Stimulated activated memory B cell treated with anti-CD40 and anti-IgM and Interleukin-4, amounts not matched to agents 10 μg/mL and 1 μg/mL and 100 μg/mL, for 72 hours (primary cell): ENCODE results near the gene CMSS1.
A peak's percentile ranks its signal among the peaks of the same experiment; 100 is the strongest.

ENCODE experiments used
- ATAC-seq: fragments of 150-1000 bp; cut with Tn5 transposase; 2 replicates; pipeline ENCODE4 v1.10.0; 2021
- H3K27ac Mint-ChIP-seq: one replicate; pipeline ENCODE4 v1.8.0; 2022; ENCODE audit warnings: mild to moderate bottlenecking, mixed read lengths
- H3K27me3 Mint-ChIP-seq: one replicate; pipeline ENCODE4 v1.8.0; 2022; ENCODE audit warnings: mixed read lengths
- H3K36me3 Mint-ChIP-seq: one replicate; pipeline ENCODE4 v1.8.0; 2022; ENCODE audit warnings: mixed read lengths
- H3K4me1 Mint-ChIP-seq: one replicate; pipeline ENCODE4 v1.8.0; 2022; ENCODE audit warnings: mixed read lengths
- H3K4me3 Mint-ChIP-seq: one replicate; pipeline ENCODE4 v1.8.0; 2022; ENCODE audit warnings: mild to moderate bottlenecking, moderate library complexity, mixed read lengths
- H3K9me3 Mint-ChIP-seq: one replicate; pipeline ENCODE4 v1.8.0; 2022; ENCODE audit warnings: mixed read lengths

Gene CMSS1

GRCh38 chr3:99885085-99885484, 67.4 kb downstream of the CMSS1 start:
- Mint-ChIP-seq H3K27ac (no peak overlapping the region), H3K4me3 (no peak overlapping the region), H3K36me3 (peaks cover 18% of the 10 kb centered on the region), H3K4me1 (peaks cover 4% of the 10 kb centered on the region), H3K9me3 (peaks cover 2% of the 10 kb centered on the region), H3K27me3 (no peaks in the 10 kb centered on the region)
- no peak for ATAC-seq

GRCh38 chr3:99885851-99886250, 68.2 kb downstream of the CMSS1 start:
- H3K4me3 Mint-ChIP-seq, result no peak overlapping the region
- peaks cover 4% of the 10 kb centered on the region for H3K4me1 Mint-ChIP-seq
- H3K27me3 Mint-ChIP-seq, result no peaks in the 10 kb centered on the region
- peaks cover 2% of the 10 kb centered on the region for H3K9me3 Mint-ChIP-seq
- no peak for ATAC-seq
- peaks cover 24% of the 10 kb centered on the region for H3K36me3 Mint-ChIP-seq
- H3K27ac Mint-ChIP-seq, result no peak overlapping the region

- H3K4me1 Mint-ChIP-seq, result peaks cover 23% of the 10 kb centered on the region
- H3K9me3 Mint-ChIP-seq, result peaks cover 2% of the 10 kb centered on the region
- no peak overlapping the region for H3K27ac Mint-ChIP-seq
- no peak overlapping the region for H3K4me3 Mint-ChIP-seq
- H3K36me3 Mint-ChIP-seq, result peaks cover 14% of the 10 kb centered on the region
- no peaks in the 10 kb centered on the region for H3K27me3 Mint-ChIP-seq
- no peak for ATAC-seq
Measured at GRCh38 chr3:99891610-99892285, 74.1 kb downstream of the CMSS1 start.

GRCh38 chr3:99892332-99892731, 74.7 kb downstream of the CMSS1 start:
- H3K27me3 Mint-ChIP-seq, result no peaks in the 10 kb centered on the region
- peaks cover 23% of the 10 kb centered on the region for H3K4me1 Mint-ChIP-seq
- no peak overlapping the region for H3K27ac Mint-ChIP-seq
- peaks cover 2% of the 10 kb centered on the region for H3K9me3 Mint-ChIP-seq
- H3K36me3 Mint-ChIP-seq, result peaks cover 14% of the 10 kb centered on the region
- no peak for ATAC-seq
- H3K4me3 Mint-ChIP-seq, result no peak overlapping the region

GRCh38 chr3:99895131-99895696, 77.6 kb downstream of the CMSS1 start:
- Mint-ChIP-seq H3K4me1 (peaks cover 23% of the 10 kb centered on the region), H3K27me3 (no peaks in the 10 kb centered on the region), H3K27ac (no peak overlapping the region), H3K9me3 (no peaks in the 10 kb centered on the region), H3K36me3 (peaks cover 5% of the 10 kb centered on the region), H3K4me3 (no peak overlapping the region)
- ATAC-seq, result no peak

- Mint-ChIP-seq H3K4me3 (no peak overlapping the region), H3K27ac (peak overlapping the region; percentile 34), H3K27me3 (no peaks in the 10 kb centered on the region), H3K36me3 (no peaks in the 10 kb centered on the region), H3K4me1 (peaks cover 23% of the 10 kb centered on the region), H3K9me3 (no peaks in the 10 kb centered on the region)
- ATAC-seq, result no peak
Measured at GRCh38 chr3:99895703-99896441, 78.2 kb downstream of the CMSS1 start.

- Mint-ChIP-seq H3K27ac (peak overlapping the region; percentile 34), H3K4me1 (peaks cover 26% of the 10 kb centered on the region), H3K4me3 (no peak overlapping the region), H3K27me3 (no peaks in the 10 kb centered on the region), H3K9me3 (no peaks in the 10 kb centered on the region), H3K36me3 (no peaks in the 10 kb centered on the region)
- ATAC-seq, result no peak
Measured at GRCh38 chr3:99896482-99896881, 78.8 kb downstream of the CMSS1 start.

- Mint-ChIP-seq H3K36me3 (peaks cover 3% of the 10 kb centered on the region), H3K4me3 (no peak overlapping the region), H3K9me3 (no peaks in the 10 kb centered on the region), H3K4me1 (peaks cover 31% of the 10 kb centered on the region), H3K27me3 (no peaks in the 10 kb centered on the region), H3K27ac (no peak overlapping the region)
- ATAC-seq, result no peak
Measured at GRCh38 chr3:99899603-99900002, 81.9 kb downstream of the CMSS1 start.

- no peak overlapping the region for H3K4me3 Mint-ChIP-seq
- no peaks in the 10 kb centered on the region for H3K9me3 Mint-ChIP-seq
- H3K36me3 Mint-ChIP-seq, result peaks cover 6% of the 10 kb centered on the region
- H3K27me3 Mint-ChIP-seq, result no peaks in the 10 kb centered on the region
- H3K27ac Mint-ChIP-seq, result no peak overlapping the region
- H3K4me1 Mint-ChIP-seq, result peaks cover 35% of the 10 kb centered on the region
- no peak for ATAC-seq
Measured at GRCh38 chr3:99900248-99900647, 82.6 kb downstream of the CMSS1 start.

- no peak for ATAC-seq
- no peaks in the 10 kb centered on the region for H3K27me3 Mint-ChIP-seq
- no peaks in the 10 kb centered on the region for H3K9me3 Mint-ChIP-seq
- no peak overlapping the region for H3K4me3 Mint-ChIP-seq
- H3K4me1 Mint-ChIP-seq, result peaks cover 25% of the 10 kb centered on the region
- no peak overlapping the region for H3K27ac Mint-ChIP-seq
- H3K36me3 Mint-ChIP-seq, result peaks cover 6% of the 10 kb centered on the region
Measured at GRCh38 chr3:99901200-99901926, 83.7 kb downstream of the CMSS1 start.

- H3K27me3 Mint-ChIP-seq, result no peaks in the 10 kb centered on the region
- peaks cover 23% of the 10 kb centered on the region for H3K4me1 Mint-ChIP-seq
- no peak overlapping the region for H3K27ac Mint-ChIP-seq
- no peaks in the 10 kb centered on the region for H3K9me3 Mint-ChIP-seq
- ATAC-seq, result no peak
- no peak overlapping the region for H3K4me3 Mint-ChIP-seq
- peaks cover 6% of the 10 kb centered on the region for H3K36me3 Mint-ChIP-seq
Measured at GRCh38 chr3:99902091-99902490, 84.4 kb downstream of the CMSS1 start.

- H3K4me1 Mint-ChIP-seq, result peaks cover 23% of the 10 kb centered on the region
- no peak for ATAC-seq
- no peak overlapping the region for H3K4me3 Mint-ChIP-seq
- H3K27me3 Mint-ChIP-seq, result no peaks in the 10 kb centered on the region
- no peak overlapping the region for H3K27ac Mint-ChIP-seq
- H3K36me3 Mint-ChIP-seq, result peaks cover 12% of the 10 kb centered on the region
- no peaks in the 10 kb centered on the region for H3K9me3 Mint-ChIP-seq
Measured at GRCh38 chr3:99903869-99904268, 86.2 kb downstream of the CMSS1 start.

GRCh38 chr3:99907959-99908544, 90.4 kb downstream of the CMSS1 start:
- H3K36me3 Mint-ChIP-seq, result peaks cover 23% of the 10 kb centered on the region

GRCh38 chr3:99909714-99910495, 92.2 kb downstream of the CMSS1 start:
- Mint-ChIP-seq H3K36me3 (peaks cover 20% of the 10 kb centered on the region), H3K27ac (no peak overlapping the region), H3K9me3 (no peaks in the 10 kb centered on the region), H3K4me1 (peaks cover 5% of the 10 kb centered on the region), H3K4me3 (no peak overlapping the region), H3K27me3 (no peaks in the 10 kb centered on the region)
- no peak for ATAC-seq

More at GRCh38 chr3:99907959-99908544, 90.4 kb downstream of the CMSS1 start:
- Mint-ChIP-seq H3K27ac (no peak overlapping the region), H3K9me3 (no peaks in the 10 kb centered on the region), H3K27me3 (no peaks in the 10 kb centered on the region), H3K4me3 (no peak overlapping the region), H3K4me1 (peaks cover 11% of the 10 kb centered on the region)
- ATAC-seq, result no peak
